NB4 (cell line): ENCODE data around the gene IPPK.

Source experiments
- MYC ChIP-seq: IDR thresholded peaks from 2 replicates; pipeline ENCODE4 v1.6.1; 2011; ENCODE audit warnings: low read depth, low read length
- POLR2A ChIP-seq: IDR thresholded peaks from 2 replicates; pipeline ENCODE4 v1.6.1; 2011; ENCODE audit warnings: mild to moderate bottlenecking; ENCODE audit not compliant: insufficient read length; ENCODE audit errors: extremely low read depth
- TF ChIP-seq, protein P1 (sequence below): IDR thresholded peaks from one replicate; pipeline ENCODE4 v1.5.1; 2012; ENCODE audit warnings: low read depth, low read length
- TF ChIP-seq, protein P2 (sequence below): IDR thresholded peaks from 2 replicates; pipeline ENCODE4 v1.6.1; 2011; ENCODE audit warnings: low read depth, low read length

DNA sequence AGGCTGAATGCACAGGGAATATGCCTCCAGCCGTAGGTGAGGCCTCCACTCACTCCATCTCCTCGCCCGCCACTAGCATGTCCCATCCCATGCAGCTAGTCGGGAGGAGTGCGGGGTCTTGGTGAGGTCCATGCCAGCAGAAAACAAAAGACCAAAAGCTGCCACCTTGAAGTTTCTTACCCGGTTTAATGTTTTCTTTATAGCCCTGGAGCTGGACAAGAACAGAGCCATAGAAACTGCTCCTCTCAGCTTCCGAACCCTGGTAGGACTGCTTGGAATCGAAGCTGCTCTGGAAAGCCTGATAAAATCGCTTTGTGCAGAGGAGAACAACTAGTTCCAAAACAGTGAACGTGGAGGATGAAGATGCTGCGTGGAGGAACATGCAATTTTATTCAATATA lies 57.1 kb downstream of the IPPK start:
- TF ChIP-seq, protein P1, sequence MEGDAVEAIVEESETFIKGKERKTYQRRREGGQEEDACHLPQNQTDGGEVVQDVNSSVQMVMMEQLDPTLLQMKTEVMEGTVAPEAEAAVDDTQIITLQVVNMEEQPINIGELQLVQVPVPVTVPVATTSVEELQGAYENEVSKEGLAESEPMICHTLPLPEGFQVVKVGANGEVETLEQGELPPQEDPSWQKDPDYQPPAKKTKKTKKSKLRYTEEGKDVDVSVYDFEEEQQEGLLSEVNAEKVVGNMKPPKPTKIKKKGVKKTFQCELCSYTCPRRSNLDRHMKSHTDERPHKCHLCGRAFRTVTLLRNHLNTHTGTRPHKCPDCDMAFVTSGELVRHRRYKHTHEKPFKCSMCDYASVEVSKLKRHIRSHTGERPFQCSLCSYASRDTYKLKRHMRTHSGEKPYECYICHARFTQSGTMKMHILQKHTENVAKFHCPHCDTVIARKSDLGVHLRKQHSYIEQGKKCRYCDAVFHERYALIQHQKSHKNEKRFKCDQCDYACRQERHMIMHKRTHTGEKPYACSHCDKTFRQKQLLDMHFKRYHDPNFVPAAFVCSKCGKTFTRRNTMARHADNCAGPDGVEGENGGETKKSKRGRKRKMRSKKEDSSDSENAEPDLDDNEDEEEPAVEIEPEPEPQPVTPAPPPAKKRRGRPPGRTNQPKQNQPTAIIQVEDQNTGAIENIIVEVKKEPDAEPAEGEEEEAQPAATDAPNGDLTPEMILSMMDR, result no peak
- no peak for TF ChIP-seq POLR2A
- no peak for TF ChIP-seq MYC
- TF ChIP-seq, protein P2, sequence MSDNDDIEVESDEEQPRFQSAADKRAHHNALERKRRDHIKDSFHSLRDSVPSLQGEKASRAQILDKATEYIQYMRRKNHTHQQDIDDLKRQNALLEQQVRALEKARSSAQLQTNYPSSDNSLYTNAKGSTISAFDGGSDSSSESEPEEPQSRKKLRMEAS, result no peak
